A673 (cell line): ENCODE data around the gene CLTB. TPM values are rescaled to one million over a fixed set of nuclear protein-coding genes. Genes with fewer than 3 reads are reported as not detected.
A peak's percentile ranks its signal among the peaks of the same experiment; 100 is the strongest.

Experiments
- BruUV-seq: library from RNA; stranded (reverse); fragments of 400-500 nt; replicated peaks from 2 replicates; lab custom pipeline; 2021; lab: Mats Ljungman, UMichigan
- CTCF ChIA-PET: fragments of 300-600 bp; sonication (Branson Sonifier 250); formaldehyde crosslinking; loops from one replicate; lab custom pipeline; 2022; ENCODE audit warnings: antibody characterized with exemption; lab: Charles Lee
- POLR2A ChIA-PET: fragments of 300-600 bp; sonication (Branson Sonifier 250); formaldehyde crosslinking; loops from one replicate; lab custom pipeline; 2022; ENCODE audit warnings: antibody characterized with exemption; ENCODE audit not compliant: low non-redundant PET; lab: Charles Lee
- DNase-seq: peaks from one replicate; pipeline ENCODE4 v3.0.0-alpha.2; 2015; ENCODE audit warnings: low spot score
- H3K27ac ChIP-seq: fragments of 200-600 bp; sonication (generic); 2 replicates; pipeline ENCODE4 v1.5.1; 2016; ENCODE audit warnings: mixed run types, low read depth, mild to moderate bottlenecking, mixed read lengths, antibody characterized with exemption, low read length; ENCODE audit not compliant: poor library complexity, severe bottlenecking
- H3K27me3 ChIP-seq: fragments of 200-600 bp; sonication (generic); replicated peaks from 2 replicates; pipeline ENCODE4 v1.6.1; 2017; ENCODE audit warnings: mixed run types, low read depth, mild to moderate bottlenecking, mixed read lengths, antibody characterized with exemption, low read length; ENCODE audit not compliant: insufficient read depth, poor library complexity
- H3K36me3 ChIP-seq: fragments of 200-600 bp; sonication (generic); 2 replicates; pipeline ENCODE4 v1.6.1; 2016; ENCODE audit warnings: mixed run types, mild to moderate bottlenecking, mixed read lengths, antibody characterized with exemption, low read length; ENCODE audit not compliant: insufficient read depth, poor library complexity, severe bottlenecking
- H3K4me1 ChIP-seq: fragments of 200-600 bp; sonication (generic); 2 replicates; pipeline ENCODE4 v1.6.1; 2017; ENCODE audit warnings: mixed run types, mild to moderate bottlenecking, mixed read lengths, antibody characterized with exemption, low read length; ENCODE audit not compliant: insufficient read depth, poor library complexity, severe bottlenecking
- H3K4me3 ChIP-seq: fragments of 200-600 bp; sonication (generic); 2 replicates; pipeline ENCODE4 v1.5.1; 2016; ENCODE audit warnings: low read depth, mixed run types, mild to moderate bottlenecking, mixed read lengths, low read length; ENCODE audit not compliant: poor library complexity, severe bottlenecking
- H3K9me3 ChIP-seq: fragments of 200-600 bp; sonication (generic); 2 replicates; pipeline ENCODE4 v1.6.1; 2016; ENCODE audit warnings: mixed run types, low read depth, mild to moderate bottlenecking, mixed read lengths, antibody characterized with exemption, low read length; ENCODE audit not compliant: poor library complexity, severe bottlenecking
- CTCF ChIP-seq: fragments of 300-800, 200-600 bp; sonication (generic); conservative IDR thresholded peaks from 2 replicates; pipeline ENCODE4 v1.5.1; 2017; ENCODE audit warnings: low read depth, mild to moderate bottlenecking, antibody characterized with exemption, low read length, moderate library complexity, mixed read lengths
- EZH2 ChIP-seq: fragments of 200-600 bp; sonication (generic); IDR thresholded peaks from 2 replicates; pipeline ENCODE4 v1.6.1; 2017; ENCODE audit warnings: borderline replicate concordance, low read depth, mild to moderate bottlenecking, mixed read lengths, antibody characterized with exemption, low read length; ENCODE audit not compliant: poor library complexity, severe bottlenecking
- intact Hi-C: fragments of 100-400 bp; cut with micrococcal nuclease; formaldehyde crosslinking; loops from one replicate; pipeline ENCODE4 v1.10.0; 2022; ENCODE audit not compliant: unreplicated experiment
- total RNA-seq: library from RNA; stranded (reverse); gene quantifications from 2 replicates; pipeline ENCODE4 v1.2.3, GENCODE V29; 2021

The CLTB gene
- total RNA-seq, 1 experiment from 2014 or later, result 61.8 TPM

DNA sequence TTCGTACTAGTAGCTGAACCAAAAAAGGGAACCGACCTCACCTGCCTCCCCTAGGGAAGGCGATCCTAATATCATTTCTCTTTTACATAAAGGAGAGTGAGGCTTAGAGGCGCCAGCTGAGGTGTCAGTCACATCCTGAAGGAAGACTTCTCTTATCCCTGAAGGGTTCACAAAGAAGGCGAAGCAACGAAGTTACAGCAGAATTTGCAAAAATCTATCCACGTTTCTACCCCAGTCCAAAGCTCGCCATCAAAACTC, 54.2 kb downstream of the CLTB start:
- no peak overlapping the region for H3K27ac ChIP-seq
- DNase-seq, result no peak
- peaks cover 4% of the 10 kb centered on the region for H3K4me1 ChIP-seq
- ChIA-PET POLR2A (interaction anchor here (0.6 kb wide), 1 partner anchor 156 kb away, joined by 3 read pairs; no protein-coding TSS in a partner anchor), CTCF (interaction anchor here (0.7 kb wide), 1 partner anchor 632 kb away, joined by 3 read pairs; no protein-coding TSS in a partner anchor)
- intact Hi-C loops, result loop anchor here (5.0 kb wide), 1 partner anchor 175 kb away; the partner anchor contains the start of gene RNF44
- no TSS peak for BruUV-seq
- H3K4me3 ChIP-seq, result peak overlapping the region; percentile 95
- no peaks in the 10 kb centered on the region for H3K27me3 ChIP-seq
- H3K9me3 ChIP-seq, result no peaks in the 10 kb centered on the region
- peaks cover 13% of the 10 kb centered on the region for H3K36me3 ChIP-seq
- no peak for TF ChIP-seq CTCF

DNA sequence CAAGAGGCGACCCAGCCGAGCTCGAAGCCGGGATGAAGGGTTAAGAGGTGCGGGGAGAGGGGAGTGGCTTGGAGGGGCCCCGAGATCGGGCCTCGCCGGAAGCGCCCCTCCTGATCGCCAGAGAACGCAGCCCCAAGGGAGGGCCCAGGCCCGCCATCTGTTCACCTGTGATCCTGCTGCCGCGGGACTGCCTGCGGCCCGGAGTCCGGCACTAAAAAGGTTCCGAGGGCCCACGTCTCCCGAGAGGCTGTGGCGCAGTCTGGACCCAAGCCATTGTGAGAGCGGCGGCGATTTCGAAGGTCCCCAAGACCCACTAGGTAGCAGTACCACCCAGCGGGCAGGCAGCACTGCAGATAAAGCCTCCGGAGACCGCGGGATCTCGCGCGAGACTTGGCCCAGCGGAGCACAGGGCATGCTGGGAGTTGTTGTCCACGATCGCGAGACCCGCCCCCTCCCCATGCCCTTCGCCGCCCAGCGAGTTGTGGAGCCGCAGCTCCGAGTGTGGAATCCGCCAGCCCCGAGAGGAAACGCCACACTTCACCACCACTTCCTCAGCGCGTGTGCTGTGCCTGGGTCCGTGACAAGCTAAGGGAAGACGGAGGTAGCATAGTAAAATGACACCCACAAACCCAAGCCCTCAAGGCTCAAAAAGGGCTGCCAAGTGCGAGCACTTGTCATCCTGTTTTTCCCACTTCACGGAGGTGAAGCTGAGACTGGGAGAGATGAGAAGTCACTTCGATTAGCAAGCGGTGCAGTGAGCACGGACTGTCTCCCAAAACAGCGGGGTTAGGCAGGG, 54.7 kb downstream of the CLTB start, which contains the start of gene KIAA1191:
Gene KIAA1191, minus strand, starts transcription at position 328 of the 796 bp plus-strand sequence. CDS start 2,256 bp downstream, outside the sequence.
- no TSS peak for BruUV-seq
- Histone ChIP-seq H3K36me3 (peaks cover 14% of the 10 kb centered on the region), H3K4me3 (peak within 1 kb of the TSS; percentile 95), H3K27me3 (no peaks in the 10 kb centered on the region), H3K9me3 (no peaks in the 10 kb centered on the region), H3K27ac (peak within 1 kb of the TSS; percentile 88), H3K4me1 (peaks cover 4% of the 10 kb centered on the region)
- intact Hi-C loops, result loop anchor here (5.0 kb wide), 1 partner anchor 176 kb away; the partner anchor contains the start of gene RNF44
- ChIA-PET CTCF (interaction anchor here (0.7 kb wide), 1 partner anchor 632 kb away, joined by 3 read pairs; no protein-coding TSS in a partner anchor), POLR2A (interaction anchor here (0.6 kb wide), 1 partner anchor 156 kb away, joined by 3 read pairs; no protein-coding TSS in a partner anchor)
- no peak for TF ChIP-seq EZH2
- TF ChIP-seq CTCF, result no peak; the same call in 1 of the 2 replicates
- peak; percentile 91 for DNase-seq

- ChIA-PET CTCF (no interaction called here), POLR2A (no interaction called here)
- Histone ChIP-seq H3K36me3 (peaks cover 14% of the 10 kb centered on the region), H3K9me3 (no peaks in the 10 kb centered on the region), H3K27ac (peak overlapping the region; percentile 88), H3K27me3 (no peaks in the 10 kb centered on the region), H3K4me3 (peak overlapping the region; percentile 95), H3K4me1 (peaks cover 4% of the 10 kb centered on the region)
- intact Hi-C loops, result loop anchor here (5.0 kb wide), 1 partner anchor 176 kb away; the partner anchor contains the start of gene RNF44
- TF ChIP-seq EZH2 (no peak), CTCF (no peak)
- DNase-seq, result peak; percentile 7
- TSS peak; percentile 47 for BruUV-seq
Observed at GRCh38 chr5:176360894-176361436, 55.4 kb downstream of the CLTB start.
